Stromal cell of bone marrow (primary cell): ENCODE results near the gene CX3CL1.
A peak's percentile ranks its signal among the peaks of the same experiment; 100 is the strongest.
"Not testable (repeated sequence)": the region's sequence is repeated elsewhere in the genome, so short reads cannot be mapped to it uniquely, and the experiment has no call there.

Experiments
- DNase-seq: peaks from one replicate; pipeline ENCODE4 v3.0.0-alpha.2; 2012; ENCODE audit warnings: low read depth

CX3CL1 gene

DNA sequence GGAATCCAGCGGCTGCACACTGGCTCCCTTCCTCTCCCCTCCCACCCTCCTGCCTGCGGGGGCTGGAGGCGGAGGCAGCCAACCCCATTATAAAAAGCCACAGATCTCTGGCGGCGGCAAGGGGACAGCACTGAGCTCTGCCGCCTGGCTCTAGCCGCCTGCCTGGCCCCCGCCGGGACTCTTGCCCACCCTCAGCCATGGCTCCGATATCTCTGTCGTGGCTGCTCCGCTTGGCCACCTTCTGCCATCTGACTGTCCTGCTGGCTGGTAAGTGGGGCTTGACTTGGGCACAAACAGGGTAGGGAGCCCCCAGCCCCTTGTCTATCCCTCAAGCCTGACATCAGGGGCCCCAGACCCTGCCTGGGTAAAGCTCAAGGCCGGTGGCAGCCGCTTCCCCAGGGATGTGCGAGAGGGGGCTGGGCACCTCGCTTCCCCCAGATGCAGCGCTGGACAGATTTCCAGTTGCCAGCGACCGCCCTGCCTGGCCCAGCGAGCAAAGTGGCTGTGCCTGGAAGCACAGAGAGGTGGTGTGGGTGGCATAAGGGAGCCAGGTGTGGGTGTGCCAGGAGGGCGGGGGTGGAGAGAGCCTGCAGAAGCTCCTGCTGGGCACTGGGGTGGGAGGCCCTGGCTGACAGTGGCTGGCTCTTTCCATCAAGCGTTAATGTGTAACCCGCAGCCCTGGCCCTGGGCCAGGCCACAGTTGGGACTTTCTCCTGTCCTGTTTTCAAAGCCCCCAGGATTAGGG, at the start of gene CX3CL1:
Gene CX3CL1, plus strand, starts transcription at position 119 of the 745 bp plus-strand sequence. Its CDS starts 79 bp downstream, at position 198.
- DNase-seq = no peak

DNA sequence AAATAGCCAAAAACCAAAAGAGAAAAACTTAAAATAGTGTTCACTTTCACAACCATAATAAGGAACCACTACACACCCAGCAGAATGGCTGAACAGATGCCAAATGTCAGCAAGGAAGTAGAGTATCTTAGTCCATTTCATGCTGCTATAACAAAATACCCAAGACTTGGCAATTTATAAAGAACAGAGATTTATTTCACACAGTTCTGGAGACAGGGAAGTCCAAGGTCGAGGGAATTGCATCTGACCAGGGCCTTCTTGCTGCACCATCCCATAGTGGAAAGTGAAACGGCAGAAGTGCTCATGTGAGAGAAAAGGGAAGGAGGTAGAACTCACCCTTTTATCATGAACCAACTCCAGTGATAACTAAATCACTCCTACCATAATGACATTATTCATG, 47.5 kb upstream of the CX3CL1 start:
- no peak for DNase-seq

DNA sequence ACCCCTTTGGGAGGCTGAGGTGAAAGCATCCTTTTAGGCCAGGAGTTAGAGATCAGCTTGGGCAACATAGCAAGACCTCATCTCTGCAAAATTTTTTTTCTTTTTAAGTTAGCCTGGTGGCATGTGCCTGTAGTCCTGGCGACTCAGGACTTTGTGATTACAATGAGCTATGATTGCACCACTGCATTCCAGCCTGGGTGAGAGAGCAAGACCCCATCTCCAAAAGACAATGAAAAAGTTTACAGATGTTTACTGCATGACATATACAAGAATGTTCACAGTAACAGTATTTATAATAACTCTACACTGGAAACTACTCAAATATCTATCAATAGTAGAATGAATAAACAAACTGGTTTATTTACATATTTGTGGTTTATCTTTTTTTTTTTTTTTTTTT, 46.8 kb upstream of the CX3CL1 start:
- DNase-seq = no peak

DNA sequence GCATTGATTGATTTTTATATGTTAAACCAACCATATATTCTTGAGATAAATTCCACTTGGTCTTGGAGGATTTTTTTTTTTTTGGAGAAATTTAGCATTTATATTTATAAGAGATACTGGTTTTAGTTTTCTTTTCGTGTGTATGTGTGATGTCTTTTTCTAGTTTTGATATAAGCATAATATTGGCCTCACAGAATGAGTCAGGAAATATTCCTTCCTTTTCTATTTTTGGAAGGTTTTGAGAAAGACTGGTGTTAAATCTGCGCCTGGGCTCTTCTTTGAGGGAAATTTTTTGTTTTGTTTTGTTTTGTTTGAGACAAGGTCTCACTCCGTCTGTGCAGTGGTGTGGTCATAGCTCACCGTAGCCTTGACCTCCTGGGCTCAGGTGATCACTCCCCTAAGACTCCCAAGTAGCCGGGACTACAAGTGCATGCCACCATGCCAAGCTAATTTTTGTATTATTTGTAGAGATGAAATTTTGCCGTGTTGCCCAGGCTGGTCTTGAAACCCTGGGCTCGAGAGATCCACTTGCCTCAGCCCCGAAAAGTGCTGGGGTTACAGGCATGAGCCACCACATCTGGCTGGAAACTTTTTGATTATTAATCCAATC, 42.5 kb upstream of the CX3CL1 start:
- DNase-seq = no peak

DNA sequence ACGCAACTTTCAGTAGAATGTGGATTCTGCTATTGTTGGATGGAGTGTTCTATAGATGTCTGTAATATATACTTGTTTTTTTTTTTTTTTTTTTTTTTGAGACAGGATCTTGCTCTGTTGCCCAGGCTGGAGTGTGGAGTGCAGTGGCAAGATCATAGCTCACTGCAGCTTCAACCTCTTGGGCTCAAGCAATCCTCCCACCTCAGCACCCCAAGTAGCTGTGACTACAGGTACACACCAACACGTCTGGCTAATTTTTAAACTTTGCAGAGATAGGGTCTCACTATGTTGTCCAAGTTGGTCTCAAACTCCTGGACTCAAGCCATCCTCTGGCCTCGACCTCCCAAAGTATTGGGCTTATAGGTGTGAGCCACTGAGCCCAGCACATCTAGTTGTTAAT, 40.9 kb upstream of the CX3CL1 start:
- no peak for DNase-seq

DNA sequence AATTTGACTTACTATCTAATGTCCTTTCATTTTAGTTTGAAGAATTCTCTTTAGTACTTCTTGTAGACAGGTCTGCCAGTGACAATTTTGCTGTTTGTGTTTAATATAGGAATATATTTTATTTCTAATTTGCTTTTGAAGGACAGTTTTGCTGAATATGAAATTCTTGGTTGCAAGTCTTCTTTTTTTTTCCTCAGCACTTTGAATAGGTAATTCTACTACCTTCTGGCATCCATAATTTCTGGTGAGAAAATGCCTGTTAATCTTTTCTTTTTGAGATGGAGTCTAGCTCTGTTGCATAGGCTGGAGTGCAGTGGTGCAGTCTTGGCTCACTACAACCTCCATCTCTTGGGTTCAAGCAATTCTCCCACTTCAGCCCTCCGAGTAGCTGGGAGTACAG, 38.9 kb upstream of the CX3CL1 start:
- DNase-seq = no peak

DNA sequence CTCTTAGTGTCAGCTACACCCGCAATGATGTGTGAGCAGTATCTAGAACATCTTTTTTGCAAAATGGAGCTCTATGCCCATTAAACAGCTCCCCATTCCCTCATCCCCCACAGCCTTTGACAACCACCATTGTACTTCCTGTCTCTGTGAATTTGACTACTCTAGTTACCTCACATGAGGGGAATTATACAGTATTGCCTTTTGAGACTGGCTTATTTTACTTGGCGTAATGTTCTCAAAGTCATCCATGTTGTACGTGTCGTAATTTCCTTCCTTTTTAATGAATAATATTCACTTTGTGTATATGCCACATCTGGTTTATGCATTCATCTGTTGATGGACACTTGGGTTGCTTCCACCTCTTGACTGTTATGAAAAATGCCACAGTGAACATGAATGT, 36.9 kb upstream of the CX3CL1 start:
- DNase-seq = no peak

DNA sequence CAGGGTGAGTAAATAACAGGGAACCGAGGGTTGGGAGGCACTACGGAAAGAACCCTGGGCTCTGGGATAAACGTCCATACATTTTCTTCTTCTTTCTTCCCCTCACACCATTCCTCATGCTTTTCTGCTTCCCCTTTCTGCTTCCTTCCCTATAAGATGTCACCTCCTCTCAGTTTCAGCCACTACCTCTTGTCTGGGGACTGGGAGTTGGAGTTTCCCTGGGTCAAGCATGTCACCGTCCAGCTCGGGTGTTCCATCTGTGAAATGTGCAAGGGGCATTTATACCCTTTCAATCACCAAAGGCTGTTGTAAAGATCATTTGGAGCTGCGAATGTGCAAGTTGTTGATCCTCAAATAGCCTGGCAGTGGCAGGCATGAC, 31.2 kb upstream of the CX3CL1 start:
- DNase-seq = no peak

DNA sequence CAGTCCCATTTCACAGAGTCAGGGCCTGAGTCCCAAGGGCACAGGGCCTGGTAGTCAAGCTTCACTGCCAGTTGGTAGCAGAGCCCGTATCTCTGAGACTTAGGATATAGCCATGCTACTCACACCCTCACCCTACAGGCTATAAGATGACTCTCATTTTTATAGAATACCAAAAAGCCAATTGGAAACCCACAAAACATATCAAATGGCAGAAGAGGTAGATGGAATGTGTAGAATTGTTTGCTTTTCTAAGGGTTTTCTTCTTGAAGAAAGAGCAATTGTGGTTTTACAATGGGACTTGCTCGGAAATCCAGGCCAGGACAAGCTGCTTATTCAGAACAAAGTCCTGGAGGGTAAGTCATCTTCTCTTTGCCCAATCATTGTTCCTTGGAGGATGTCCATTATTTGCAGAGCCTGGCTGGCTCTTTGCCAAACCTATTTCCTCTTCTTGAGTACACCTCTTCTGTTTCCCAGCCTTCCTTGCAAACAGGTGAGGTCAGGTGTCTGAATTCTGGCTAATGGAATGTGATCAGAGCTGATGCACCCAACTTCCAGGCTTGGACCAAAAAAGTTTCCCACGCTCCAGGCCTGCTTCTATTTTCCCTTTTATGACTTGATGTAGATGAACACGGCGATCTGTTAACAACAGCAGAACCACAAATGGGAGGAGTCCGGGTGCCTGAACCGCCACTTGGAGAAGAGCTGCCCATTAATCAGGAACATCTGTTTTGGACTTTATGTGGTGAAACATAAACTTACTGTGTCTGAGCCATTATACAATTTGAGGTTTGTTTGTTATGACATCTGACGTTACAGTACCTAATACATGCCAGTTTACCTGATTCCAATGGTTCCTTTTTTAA, 30.6 kb upstream of the CX3CL1 start:
- DNase-seq = peak; percentile 91

DNA sequence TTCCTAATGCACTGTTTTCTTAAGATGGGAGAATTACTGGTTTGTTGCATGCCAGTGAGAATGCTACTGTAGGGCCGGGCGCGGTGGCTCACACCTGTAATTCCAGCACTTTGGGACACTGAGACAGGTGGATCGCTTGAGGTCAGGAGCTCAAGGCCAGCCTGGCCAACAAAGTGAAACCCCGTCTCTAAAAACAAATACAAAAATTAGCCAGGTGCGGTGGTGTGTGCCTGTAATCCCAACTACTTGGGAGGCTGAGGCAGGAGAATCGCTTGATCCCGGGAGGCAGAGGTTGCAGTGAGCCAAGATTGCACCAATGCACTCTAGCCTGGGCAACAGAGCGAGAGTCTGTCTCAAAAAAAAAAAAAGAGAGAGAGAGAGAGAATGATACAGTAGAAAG, 29.7 kb upstream of the CX3CL1 start:
- DNase-seq = not testable (repeated sequence)

DNA sequence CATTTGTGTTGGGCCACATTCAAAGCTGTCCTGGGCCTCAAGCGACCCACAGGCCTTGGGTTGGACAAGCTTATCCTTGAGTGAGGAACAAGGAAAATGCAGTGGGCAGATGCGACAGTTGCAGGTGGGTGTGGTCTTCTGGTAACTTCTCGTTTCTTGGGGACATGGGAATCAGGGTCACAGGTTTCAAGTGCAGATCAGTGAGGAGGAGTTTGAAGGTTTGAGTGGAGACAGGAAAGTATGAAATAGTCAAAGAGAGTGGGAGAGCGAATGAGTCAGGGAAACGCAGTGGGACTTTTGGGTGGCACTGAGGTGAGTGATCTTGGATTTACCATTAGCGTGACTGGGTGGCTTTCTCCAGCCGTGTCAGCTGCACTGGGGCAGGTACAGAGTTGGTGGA, 29.1 kb upstream of the CX3CL1 start:
- DNase-seq = no peak

DNA sequence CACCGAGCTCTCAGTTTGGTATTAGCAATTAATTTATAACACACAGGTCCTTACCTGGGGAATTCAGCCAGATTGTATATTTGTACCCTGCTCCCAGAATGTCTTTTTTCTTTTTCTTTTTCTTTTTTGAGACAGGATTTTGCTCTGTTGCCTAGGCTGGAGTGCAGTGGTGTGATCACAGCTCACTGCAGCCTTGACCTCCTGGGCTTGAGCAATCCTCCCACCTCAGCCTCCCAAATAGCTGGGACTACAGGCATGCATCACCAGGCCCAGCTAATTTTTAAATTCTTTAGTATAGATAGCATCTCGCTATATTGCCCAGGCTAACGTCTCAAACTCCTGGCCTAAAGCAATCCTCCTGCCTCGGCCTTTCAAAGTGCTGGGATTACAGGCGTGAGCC, 28.2 kb upstream of the CX3CL1 start:
- DNase-seq = not testable (repeated sequence)

DNA sequence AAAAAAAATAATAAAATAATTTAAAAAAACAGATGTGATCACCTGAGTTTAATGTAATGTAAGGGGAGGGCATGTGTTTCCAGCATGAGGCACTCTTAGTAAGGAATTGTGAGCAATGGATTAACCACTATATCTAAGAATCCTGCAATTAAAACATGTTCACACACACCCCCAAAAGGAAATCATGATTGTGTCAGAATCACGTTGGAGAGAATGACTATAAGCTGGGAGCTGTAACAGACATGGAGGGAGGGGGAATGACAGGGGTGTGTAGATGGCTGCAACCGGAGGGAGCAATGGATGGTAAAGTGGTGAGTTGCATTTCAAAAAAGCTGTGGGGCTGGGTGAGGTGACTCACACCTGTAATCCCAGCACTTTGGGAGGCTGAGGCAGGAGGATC, 27.3 kb upstream of the CX3CL1 start:
- no peak for DNase-seq

DNA sequence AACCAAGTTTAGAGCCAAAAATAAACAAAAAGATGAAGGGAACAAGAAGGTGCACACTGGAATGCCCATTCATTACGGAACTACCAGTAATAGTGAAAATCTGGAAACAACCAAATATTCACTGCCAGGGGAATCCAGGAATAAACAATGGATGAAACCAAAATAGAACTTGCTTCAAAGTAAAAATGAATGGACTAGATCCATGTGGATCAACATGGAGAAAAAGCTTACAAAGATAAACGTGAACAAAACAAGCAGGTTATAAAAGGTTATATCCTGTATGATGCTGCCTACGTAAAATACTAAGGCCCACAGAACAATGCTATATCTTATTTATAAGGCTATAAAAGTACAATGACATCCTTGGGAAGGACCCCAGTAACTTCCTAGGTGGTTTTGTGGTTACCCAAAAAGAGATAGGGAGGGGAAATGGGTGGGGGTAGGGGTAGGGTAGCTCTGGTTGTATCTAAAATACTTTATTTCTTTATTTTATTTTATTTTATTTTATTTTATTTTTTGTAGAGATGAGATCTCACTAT, 26.6 kb upstream of the CX3CL1 start:
- DNase-seq = no peak

DNA sequence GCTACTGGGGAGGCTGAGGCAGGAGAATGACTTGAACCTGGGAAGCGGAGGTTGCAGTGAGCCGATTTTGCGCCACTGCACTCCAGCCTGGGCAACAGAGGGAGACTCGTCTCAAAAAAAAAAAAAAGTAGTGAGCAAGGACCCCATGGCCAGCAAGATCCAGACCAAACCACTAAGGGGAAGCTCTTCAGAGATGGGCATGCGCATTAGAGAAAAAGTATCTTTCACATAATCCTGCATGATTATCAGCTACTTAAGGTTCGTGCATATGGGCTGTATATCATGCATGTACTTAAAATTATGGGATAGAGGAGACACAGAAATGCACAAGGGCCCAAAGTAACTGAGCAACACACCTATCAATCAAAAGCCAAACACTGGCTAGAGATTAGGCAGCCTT, 24.4 kb upstream of the CX3CL1 start:
- no peak for DNase-seq

DNA sequence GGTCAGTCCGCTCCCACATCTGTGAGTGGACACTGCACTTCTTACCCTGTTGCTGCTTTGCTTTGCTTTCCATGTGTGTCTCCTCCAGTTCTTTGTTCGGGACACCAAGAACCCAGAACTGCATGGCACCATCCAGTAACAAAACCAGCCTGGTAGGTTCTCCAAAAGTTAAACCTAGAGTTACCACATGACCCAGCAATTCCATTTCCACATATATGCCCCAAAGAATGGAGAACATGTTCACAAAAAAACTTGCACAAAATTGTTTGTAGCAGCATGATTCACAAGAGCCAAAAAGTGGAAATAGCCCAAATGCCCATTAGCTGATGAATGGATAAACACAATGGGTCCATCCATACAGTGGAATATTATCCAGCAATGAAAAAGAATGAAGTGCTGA, 24.0 kb upstream of the CX3CL1 start:
- no peak for DNase-seq

DNA sequence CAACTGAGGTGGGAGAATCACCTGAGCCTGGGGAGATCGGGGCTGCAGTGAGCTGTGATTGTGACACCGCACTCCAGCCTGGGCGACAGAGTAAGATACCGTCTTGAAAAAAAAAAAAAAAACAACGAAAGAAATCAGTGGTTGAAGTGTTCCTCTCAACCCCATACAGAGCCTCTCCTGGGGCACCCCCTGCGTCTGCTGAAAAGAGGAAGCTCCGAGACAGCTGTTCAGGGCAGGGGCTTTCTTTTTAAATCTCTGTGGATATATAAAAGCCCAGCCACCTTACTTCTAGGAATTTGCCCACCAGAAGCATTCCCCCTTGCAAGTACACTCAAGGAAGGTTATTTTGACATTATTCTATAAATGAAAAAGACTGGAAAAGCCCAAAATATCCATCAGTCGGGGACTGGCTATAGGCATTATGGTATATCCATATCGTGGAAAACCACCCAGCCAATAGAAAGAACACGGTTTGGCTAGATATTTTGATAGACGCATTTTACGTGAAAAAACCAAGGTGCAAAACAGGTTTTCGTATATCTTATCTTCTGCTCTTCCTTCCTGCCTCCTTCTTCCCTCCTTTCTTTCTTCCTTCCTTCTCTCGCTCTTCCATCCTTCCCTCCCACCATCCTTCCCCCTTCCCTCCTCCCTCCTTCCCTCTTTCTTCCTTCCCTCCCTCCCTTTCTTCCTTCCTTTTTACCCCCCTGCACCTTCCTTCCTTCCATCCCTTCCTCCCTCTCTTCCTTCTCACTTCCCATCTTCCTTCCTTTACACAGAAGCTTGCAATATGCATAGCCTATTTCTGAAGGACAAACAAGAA, 22.9 kb upstream of the CX3CL1 start:
- no peak for DNase-seq

DNA sequence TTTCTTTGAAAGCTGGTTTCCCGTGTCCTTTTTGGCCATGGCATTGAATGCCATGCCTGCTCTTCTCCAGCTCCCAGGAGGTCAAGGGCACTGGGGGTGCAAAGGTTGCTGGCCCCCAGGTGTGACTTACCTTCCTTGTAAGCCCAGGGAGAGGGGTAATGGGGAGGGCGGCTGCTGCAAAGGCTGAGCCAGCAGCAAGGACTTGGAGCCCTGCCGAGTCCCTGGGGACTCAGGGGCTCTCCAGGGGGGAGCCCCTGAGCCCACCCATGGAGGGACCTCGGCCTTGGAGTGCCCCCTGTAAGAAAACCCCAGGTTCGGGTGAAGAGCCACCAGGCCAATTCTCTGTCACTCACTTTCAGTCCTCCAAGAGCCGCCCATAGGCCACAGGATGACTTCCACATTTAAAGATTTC, 19.6 kb upstream of the CX3CL1 start:
- DNase-seq = no peak

DNA sequence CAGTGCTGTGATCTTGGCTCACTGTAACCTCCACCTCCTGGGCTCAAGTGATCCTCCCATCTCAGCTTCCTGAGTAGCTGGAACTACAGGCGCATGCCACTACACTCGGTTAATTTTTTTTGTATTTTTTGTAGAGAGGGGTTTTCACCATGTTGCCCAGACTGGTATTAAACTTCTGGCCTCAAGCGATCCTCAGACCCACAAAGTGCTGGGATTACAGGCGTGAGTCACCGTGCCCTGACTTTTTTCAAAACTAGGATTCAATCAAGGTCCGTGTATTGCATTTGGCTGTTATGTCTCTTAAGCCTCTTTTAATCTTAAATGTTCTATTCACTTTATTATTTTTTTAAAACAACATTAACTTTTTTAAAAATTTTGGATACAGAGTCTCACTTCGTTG, 18.0 kb upstream of the CX3CL1 start:
- no peak for DNase-seq

DNA sequence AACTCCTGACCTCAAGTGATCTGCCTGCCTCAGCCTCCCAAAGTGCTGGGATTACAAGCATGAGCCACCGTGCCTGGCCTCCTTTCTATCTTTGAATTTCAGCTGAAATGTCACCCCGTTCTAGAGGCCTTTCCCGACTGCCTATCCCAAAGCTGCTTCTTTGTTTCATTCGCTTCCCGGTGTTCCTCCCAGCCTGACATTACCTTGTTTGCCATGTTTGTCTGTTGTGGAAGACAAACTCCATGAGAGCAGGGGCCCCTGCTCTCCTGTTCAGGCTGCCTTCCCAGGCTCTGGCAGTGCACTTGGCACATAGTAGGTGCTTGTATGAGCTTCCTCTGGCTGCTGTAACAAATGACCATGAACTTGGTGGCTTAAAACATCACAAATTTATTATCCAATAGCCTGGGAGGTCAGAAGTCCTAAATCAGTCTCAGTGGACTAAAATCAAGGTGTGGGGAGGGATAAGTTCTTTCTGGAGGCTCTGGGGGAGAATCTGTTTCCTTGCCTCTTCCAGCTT, 16.3 kb upstream of the CX3CL1 start:
- DNase-seq = no peak

DNA sequence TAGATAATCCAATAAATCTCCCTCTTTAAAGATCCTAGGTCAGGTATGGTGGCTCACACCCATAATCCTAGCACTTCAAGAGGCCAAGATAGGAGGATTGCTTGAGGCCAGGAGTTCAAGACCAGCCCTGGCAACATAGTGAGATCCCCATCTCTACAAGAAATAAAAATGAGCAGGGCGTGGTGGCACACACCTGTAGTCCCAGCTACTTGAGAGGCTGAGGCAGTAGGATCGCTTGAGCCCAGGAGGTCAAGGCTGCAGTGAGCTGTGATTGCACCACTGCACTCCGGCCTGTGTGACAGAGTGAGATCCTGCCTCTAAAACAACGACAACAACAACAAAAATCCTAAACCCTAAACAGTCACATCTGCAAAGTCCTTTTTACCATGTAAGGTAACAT, 15.7 kb upstream of the CX3CL1 start:
- no peak for DNase-seq
